Neural cell (in vitro differentiated cells): ENCODE measurements around the gene PCDH15. TPM values are rescaled to one million over a fixed set of nuclear protein-coding genes. Genes with fewer than 3 reads are reported as not detected.

ENCODE experiments used
- H2AFZ ChIP-seq: fragments of 200-600, 300-800 bp; sonication (generic), shearing (Covaris generic); 2 replicates; pipeline ENCODE4 v1.6.0; 2014; ENCODE audit warnings: low read depth, mild to moderate bottlenecking, antibody characterized with exemption, low read length, moderate library complexity
- H3F3A ChIP-seq: fragments of 200-600 bp; shearing (Covaris generic); 2 replicates; pipeline ENCODE4 v1.6.1; 2016; ENCODE audit warnings: mild to moderate bottlenecking, moderate library complexity, mixed read lengths, antibody characterized with exemption, low read length; ENCODE audit not compliant: insufficient read depth, poor library complexity, severe bottlenecking
- H3K27ac ChIP-seq: fragments of 200-600, 300-800 bp; sonication (generic), shearing (Covaris generic); 2 replicates; pipeline ENCODE4 v1.5.1; 2014; ENCODE audit warnings: mild to moderate bottlenecking, low read length, moderate library complexity
- H3K27me3 ChIP-seq: fragments of 300-800, 200-600 bp; sonication (generic), shearing (Covaris generic); 2 replicates; pipeline ENCODE4 v1.6.0; 2014; ENCODE audit warnings: mild to moderate bottlenecking, low read depth, low read length, moderate library complexity; ENCODE audit not compliant: insufficient read depth
- H3K36me3 ChIP-seq: fragments of 300-800, 200-600 bp; sonication (generic), shearing (Covaris generic); 2 replicates; pipeline ENCODE4 v1.5.1; 2014; ENCODE audit warnings: mild to moderate bottlenecking, antibody characterized with exemption, low read length, moderate library complexity; ENCODE audit not compliant: insufficient read depth
- H3K4me2 ChIP-seq: fragments of 300-800, 200-600 bp; sonication (generic), shearing (Covaris generic); 2 replicates; pipeline ENCODE4 v1.6.0; 2014; ENCODE audit warnings: mild to moderate bottlenecking, low read length
- H3K4me3 ChIP-seq: fragments of 300-800, 200-600 bp; sonication (generic), shearing (Covaris generic); 2 replicates; pipeline ENCODE4 v1.5.1; 2014; ENCODE audit warnings: mild to moderate bottlenecking, low read length, moderate library complexity
- H3K79me2 ChIP-seq: fragments of 200-600 bp; shearing (Covaris generic); replicated peaks from 2 replicates; pipeline ENCODE4 v1.6.0; 2014; ENCODE audit warnings: mild to moderate bottlenecking, low read length, moderate library complexity; ENCODE audit not compliant: insufficient read depth
- H3K9ac ChIP-seq: fragments of 300-800, 200-600 bp; sonication (generic), shearing (Covaris generic); 2 replicates; pipeline ENCODE4 v1.6.1; 2016; ENCODE audit warnings: mild to moderate bottlenecking, low read length, mixed read lengths
- H3K9me2 ChIP-seq: fragments of 200-600 bp; shearing (Covaris generic); 2 replicates; pipeline ENCODE4 v1.6.1; 2016; ENCODE audit warnings: mild to moderate bottlenecking, low read length, mixed read lengths; ENCODE audit not compliant: insufficient read depth
- H3K9me3 ChIP-seq: fragments of 200-600, 300-800 bp; sonication (generic), shearing (Covaris generic); 2 replicates; pipeline ENCODE4 v1.6.1; 2016; ENCODE audit warnings: mild to moderate bottlenecking, mixed run types, low read length, moderate library complexity, mixed read lengths
- H4K20me1 ChIP-seq: fragments of 200-600 bp; shearing (Covaris generic); 2 replicates; pipeline ENCODE4 v1.6.1; 2016; ENCODE audit warnings: mild to moderate bottlenecking, mixed run types; ENCODE audit not compliant: insufficient read depth
- CTCF ChIP-seq: fragments of 450-650 bp; IDR thresholded peaks from 2 replicates; pipeline ENCODE4 v1.5.1; 2014; ENCODE audit warnings: antibody characterized with exemption, mild to moderate bottlenecking, moderate library complexity; ENCODE audit not compliant: poor library complexity, severe bottlenecking
- EP300 ChIP-seq: fragments of 450-650 bp; conservative IDR thresholded peaks from 2 replicates; pipeline ENCODE4 v1.6.1; 2014; ENCODE audit warnings: antibody characterized with exemption, mild to moderate bottlenecking, moderate library complexity; ENCODE audit not compliant: poor library complexity, severe bottlenecking
- EZH2 ChIP-seq: fragments of 200-600, 300-800 bp; shearing (Covaris generic), sonication (generic); IDR thresholded peaks from 2 replicates; pipeline ENCODE4 v1.6.1; 2014; ENCODE audit warnings: antibody characterized with exemption, low read length, borderline replicate concordance, mild to moderate bottlenecking; ENCODE audit not compliant: insufficient read depth, poor library complexity, severe bottlenecking
- MXI1 ChIP-seq: fragments of 450-650 bp; conservative IDR thresholded peaks from 2 replicates; pipeline ENCODE4 v1.6.1; 2014; ENCODE audit warnings: antibody characterized with exemption, mild to moderate bottlenecking; ENCODE audit not compliant: poor library complexity, severe bottlenecking
- POLR2AphosphoS5 ChIP-seq: IDR thresholded peaks from 2 replicates; pipeline ENCODE4 v1.6.1; 2012
- RAD21 ChIP-seq: fragments of 450-650 bp; conservative IDR thresholded peaks from 2 replicates; pipeline ENCODE4 v1.6.1; 2014; ENCODE audit warnings: antibody characterized with exemption, mild to moderate bottlenecking, moderate library complexity
- REST ChIP-seq: IDR thresholded peaks from 2 replicates; pipeline ENCODE4 v1.6.1; 2012; ENCODE audit warnings: borderline replicate concordance
- SMC3 ChIP-seq: fragments of 450-650 bp; conservative IDR thresholded peaks from 2 replicates; pipeline ENCODE4 v1.6.1; 2014; ENCODE audit warnings: antibody characterized with exemption, mild to moderate bottlenecking, moderate library complexity; ENCODE audit not compliant: poor library complexity
- TAF1 ChIP-seq: IDR thresholded peaks from 2 replicates; pipeline ENCODE4 v1.6.1; 2012; ENCODE audit warnings: low read depth
- polyA plus RNA-seq: library from polyadenylated mRNA; depleted of rRNA; stranded (reverse); fragments of >200 nt; gene quantifications from 2 replicates; pipeline ENCODE4 v1.2.3, GENCODE V29; 2014

Gene PCDH15
- polyA plus RNA-seq, 1 donor from 2014 or later, result 1.2 TPM

- no peak overlapping the region for H3K4me3 ChIP-seq
- no peaks in the 10 kb centered on the region for H4K20me1 ChIP-seq
- TF ChIP-seq RAD21 (no peak), MXI1 (no peak), REST (no peak), SMC3 (no peak), EP300 (no peak), POLR2AphosphoS5 (no peak), TAF1 (no peak), EZH2 (no peak), CTCF (no peak)
- no peaks in the 10 kb centered on the region for H3F3A ChIP-seq
- H3K27me3 ChIP-seq, result no peaks in the 10 kb centered on the region
- no peaks in the 10 kb centered on the region for H3K79me2 ChIP-seq
- no peak overlapping the region for H2AFZ ChIP-seq
- H3K9me3 ChIP-seq, result no peaks in the 10 kb centered on the region
- no peaks in the 10 kb centered on the region for H3K9me2 ChIP-seq
- H3K36me3 ChIP-seq, result no peaks in the 10 kb centered on the region
- H3K27ac ChIP-seq, result no peak overlapping the region
- H3K4me2 ChIP-seq, result no peak overlapping the region
- H3K9ac ChIP-seq, result no peak overlapping the region
Measured at GRCh38 chr10:54266395-54266794, 534.6 kb downstream of the PCDH15 start.

DNA sequence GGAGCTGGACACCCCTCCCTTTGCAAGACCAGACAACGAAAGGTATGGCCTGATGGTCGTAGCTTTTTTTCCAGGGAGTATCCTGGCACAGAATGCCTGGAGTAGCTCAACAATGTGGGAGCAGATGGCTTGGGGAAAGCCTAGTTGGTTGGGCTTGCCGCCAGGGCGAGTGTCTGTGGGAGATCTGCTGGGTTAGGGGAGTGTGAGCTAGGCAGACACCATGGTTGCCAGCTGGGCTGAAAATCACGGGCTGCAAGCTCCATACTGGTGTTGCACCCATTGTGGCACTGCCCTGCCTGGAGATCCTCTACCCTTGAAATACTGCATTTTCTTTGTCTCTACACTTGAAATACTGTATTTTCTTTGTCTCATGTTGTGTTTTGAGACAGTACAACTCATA, 538.3 kb downstream of the PCDH15 start:
- Histone ChIP-seq H3K4me3 (no peak overlapping the region), H3K27me3 (no peaks in the 10 kb centered on the region), H3K9ac (no peak overlapping the region), H3K9me3 (no peaks in the 10 kb centered on the region), H3F3A (no peaks in the 10 kb centered on the region), H3K27ac (no peak overlapping the region), H3K36me3 (no peaks in the 10 kb centered on the region), H2AFZ (no peak overlapping the region), H3K9me2 (no peaks in the 10 kb centered on the region), H3K4me2 (no peak overlapping the region), H3K79me2 (no peaks in the 10 kb centered on the region), H4K20me1 (no peaks in the 10 kb centered on the region)
- TF ChIP-seq CTCF, result no peak
- TF ChIP-seq TAF1, result no peak
- TF ChIP-seq EP300, result no peak
- no peak for TF ChIP-seq RAD21
- no peak for TF ChIP-seq MXI1
- no peak for TF ChIP-seq REST
- TF ChIP-seq SMC3, result no peak
- no peak for TF ChIP-seq POLR2AphosphoS5
- no peak for TF ChIP-seq EZH2
